GM23338 (cell line): Measurements from ENCODE around the gene PDIA4. TPM values are rescaled to one million over a fixed set of nuclear protein-coding genes. Genes with fewer than 3 reads are reported as not detected.

Experiments used
- ATAC-seq: fragments of 200-7000 bp; cut with Tn5 transposase; 3 replicates; pipeline ENCODE4 v1.9.1; 2020
- DNase-seq: peaks from one replicate; pipeline ENCODE4 v3.0.0-alpha.2; 2015; ENCODE audit warnings: low spot score
- H2AFZ ChIP-seq: fragments of 200-600 bp; sonication (generic); 2 replicates; pipeline ENCODE4 v1.8.0; 2016; ENCODE audit warnings: antibody characterized with exemption, mild to moderate bottlenecking, moderate library complexity
- H3F3A ChIP-seq: fragments of 200-600 bp; sonication (generic); replicated peaks from 2 replicates; pipeline ENCODE4 v1.8.0; 2017; ENCODE audit warnings: antibody characterized with exemption, mixed run types, low read depth
- H3K27ac ChIP-seq: fragments of 200-600 bp; sonication (generic); 2 replicates; pipeline ENCODE4 v1.6.1; 2016; ENCODE audit warnings: low read depth
- H3K27me3 ChIP-seq: fragments of 200-600 bp; sonication (generic); 2 replicates; pipeline ENCODE4 v1.8.0; 2016; ENCODE audit warnings: mild to moderate bottlenecking, mixed run types, moderate library complexity; ENCODE audit not compliant: insufficient read depth
- H3K36me3 ChIP-seq: fragments of 200-600 bp; sonication (generic); 2 replicates; pipeline ENCODE4 v1.8.0; 2016; ENCODE audit warnings: mild to moderate bottlenecking; ENCODE audit not compliant: insufficient read depth
- H3K4me1 ChIP-seq: fragments of 200-600 bp; sonication (generic); 2 replicates; pipeline ENCODE4 v1.8.0; 2016; ENCODE audit warnings: mild to moderate bottlenecking, moderate library complexity; ENCODE audit not compliant: insufficient read depth
- H3K4me2 ChIP-seq: fragments of 200-600 bp; sonication (generic); 2 replicates; pipeline ENCODE4 v1.7.1; 2017; ENCODE audit warnings: mixed run types
- H3K4me3 ChIP-seq: fragments of 200-600 bp; sonication (generic); 2 replicates; pipeline ENCODE4 v1.6.1; 2016; ENCODE audit warnings: mixed run types
- H3K79me2 ChIP-seq: fragments of 200-600 bp; sonication (generic); replicated peaks from 2 replicates; pipeline ENCODE4 v1.8.0; 2017; ENCODE audit warnings: mild to moderate bottlenecking; ENCODE audit not compliant: insufficient read depth
- H3K9me2 ChIP-seq: fragments of 200-600 bp; sonication (generic); 2 replicates; pipeline ENCODE4 v1.8.0; 2017; ENCODE audit not compliant: insufficient read depth
- H4K20me1 ChIP-seq: fragments of 200-600 bp; sonication (generic); replicated peaks from 2 replicates; pipeline ENCODE4 v1.8.0; 2017; ENCODE audit warnings: mild to moderate bottlenecking; ENCODE audit not compliant: insufficient read depth
- H3K27ac Mint-ChIP-seq: 2 replicates; pipeline ENCODE4 v1.8.0; 2020; ENCODE audit warnings: inconsistent platforms, mild to moderate bottlenecking, moderate library complexity, mixed read lengths
- H3K27me3 Mint-ChIP-seq: 3 replicates; pipeline ENCODE4 v1.8.0; 2022; ENCODE audit warnings: low read depth, mild to moderate bottlenecking, moderate library complexity, mixed read lengths, inconsistent platforms; ENCODE audit not compliant: insufficient read depth, poor library complexity
- H3K36me3 Mint-ChIP-seq: 3 replicates; pipeline ENCODE4 v1.8.0; 2021; ENCODE audit warnings: low read depth, mild to moderate bottlenecking, inconsistent platforms, moderate library complexity, mixed read lengths
- H3K4me1 Mint-ChIP-seq: 3 replicates; pipeline ENCODE4 v1.8.0; 2020; ENCODE audit warnings: mild to moderate bottlenecking, inconsistent platforms, mixed read lengths
- H3K4me3 Mint-ChIP-seq: 3 replicates; pipeline ENCODE4 v1.8.0; 2021; ENCODE audit warnings: moderate library complexity, mild to moderate bottlenecking, inconsistent platforms, mixed read lengths
- H3K9me3 Mint-ChIP-seq: 3 replicates; pipeline ENCODE4 v1.8.0; 2020; ENCODE audit warnings: moderate library complexity, mild to moderate bottlenecking, inconsistent platforms, mixed read lengths
- ETS1 ChIP-seq: IDR thresholded peaks from 2 replicates; pipeline ENCODE4 v1.6.1; 2016; ENCODE audit warnings: antibody characterized with exemption
- EZH2 ChIP-seq: fragments of 200-600 bp; sonication (generic); IDR thresholded peaks from one replicate; pipeline ENCODE4 v1.8.0; 2017; ENCODE audit warnings: antibody characterized with exemption, mild to moderate bottlenecking, low read depth; ENCODE audit not compliant: unreplicated experiment
- EZH2phosphoT487 ChIP-seq: fragments of 200-600 bp; sonication (generic); IDR thresholded peaks from one replicate; pipeline ENCODE4 v1.8.1; 2018; ENCODE audit warnings: antibody characterized with exemption; ENCODE audit not compliant: unreplicated experiment
- JUNB ChIP-seq: IDR thresholded peaks from one replicate; pipeline ENCODE4 v1.6.1; 2016; ENCODE audit warnings: antibody characterized with exemption; ENCODE audit not compliant: unreplicated experiment
- POLR2AphosphoS5 ChIP-seq: IDR thresholded peaks from 2 replicates; pipeline ENCODE4 v1.6.1; 2016; ENCODE audit warnings: antibody characterized with exemption, low read depth
- ZNF331 ChIP-seq: fragments of 250-450 bp; sonication (Bioruptor Pico); IDR thresholded peaks from 2 replicates; pipeline ENCODE4 v1.5.0; 2020; ENCODE audit warnings: low read depth, mild to moderate bottlenecking, moderate library complexity
- ZNF462 ChIP-seq: fragments of 250-450 bp; sonication (Bioruptor Pico); IDR thresholded peaks from 2 replicates; pipeline ENCODE4 v1.5.0; 2020; ENCODE audit warnings: mild to moderate bottlenecking, moderate library complexity
- polyA plus RNA-seq: library from polyadenylated mRNA; unstranded; fragments of >200 nt; fragmentation: Nextera tagmentation; extraction: Ambion mirVana; gene quantifications from 2 replicates; pipeline ENCODE4 v1.2.1, GENCODE V29; 2016
- total RNA-seq: library from RNA; depleted of rRNA; stranded (reverse); fragments of >200 nt; shearing (Covaris generic); gene quantifications from 2 replicates; pipeline ENCODE4 v1.2.3, GENCODE V29; 2014

Gene PDIA4
- total and polyA plus RNA-seq, 2 experiments from 2014 or later = 196 to 332 TPM

GRCh38 chr7:149053885-149054284, 25.6 kb upstream of the PDIA4 start (continued):
- TF ChIP-seq ZNF462 (CRISPR knock-in tag) (no peak), ZNF331 (CRISPR knock-in tag) (no peak), EZH2phosphoT487 (no peak), JUNB (no peak)

- peaks cover 9% of the 10 kb centered on the region for H3K27me3 Mint-ChIP-seq
- H3K4me1 Mint-ChIP-seq = no peaks in the 10 kb centered on the region
- Histone ChIP-seq H3K27ac (no peak overlapping the region), H3K4me3 (no peak overlapping the region), H4K20me1 (no peaks in the 10 kb centered on the region), H3K4me1 (no peaks in the 10 kb centered on the region), H3K36me3 (no peaks in the 10 kb centered on the region), H2AFZ (no peak overlapping the region), H3K79me2 (no peaks in the 10 kb centered on the region), H3K27me3 (no peaks in the 10 kb centered on the region), H3F3A (no peaks in the 10 kb centered on the region), H3K4me2 (no peak overlapping the region), H3K9me2 (no peaks in the 10 kb centered on the region)
- H3K36me3 Mint-ChIP-seq = no peaks in the 10 kb centered on the region
- no peaks in the 10 kb centered on the region for H3K9me3 Mint-ChIP-seq
- ATAC-seq (no peak), DNase-seq (no peak)
- no peak overlapping the region for H3K4me3 Mint-ChIP-seq
- H3K27ac Mint-ChIP-seq = no peak overlapping the region
- TF ChIP-seq EZH2 (no peak), POLR2AphosphoS5 (no peak), ETS1 (no peak)
These were observed 25.1 kb upstream of the PDIA4 start for GRCh38 chr7:149053384-149053783.
